Measurements from ENCODE around the gene NACC2. TPM values are rescaled to one million over a fixed set of nuclear protein-coding genes. Genes with fewer than 3 reads are reported as not detected.
"Not testable (repeated sequence)": the region's sequence is repeated elsewhere in the genome, so short reads cannot be mapped to it uniquely, and the experiment has no call there.

NACC2 gene
- total and polyA plus RNA-seq, 2 donors (not counting 1 experiment from before 2014, with no cell fraction given) = 0.34 to 1.9 TPM

GRCh38 chr9:135968083-135968476 lies 127.0 kb downstream of the NACC2 start:
- intact Hi-C loops (cut with micrococcal nuclease) = loop anchor here (10.0 kb wide), 1 partner anchor 277 kb away; the partner anchor contains the start of gene QSOX2

GRCh38 chr9:135966916-135967260 lies 128.2 kb downstream of the NACC2 start:
- H3K4me1 ChIP-seq (ENCODE audit: control insufficient read depth in 2 of 2, insufficient read depth in 2 of 2, low read length in 2 of 2); H3K9me3 Mint-ChIP-seq (ENCODE audit: insufficient read depth); H3K36me3 ChIP-seq (replicated peaks in 1 of 2; ENCODE audit: control extremely low read depth in 1 of 2, control insufficient read depth in 1 of 2, extremely low read depth in 1 of 2, insufficient read depth in 2 of 2, low read length in 1 of 2); H3K9ac ChIP-seq (ENCODE audit: low read length); H3K27ac ChIP-seq (ENCODE audit: low read length in 2 of 2); H3K4me3 ChIP-seq (ENCODE audit: control extremely low read depth in 1 of 5, extremely low read depth in 1 of 5, insufficient read depth in 1 of 5, low read depth in 2 of 5, low read length in 4 of 5); DNase-seq; H2AFZ ChIP-seq (ENCODE audit: insufficient read depth, low read depth, low read length, poor library complexity, severe bottlenecking); POLR2A ChIA-PET; ATAC-seq (ENCODE audit: low read depth); H4K20me1 ChIP-seq (ENCODE audit: control insufficient read depth, insufficient read depth, low read length, poor library complexity, severe bottlenecking); H3K4me2 ChIP-seq (replicated peaks; ENCODE audit: low read depth, low read length, poor library complexity, severe bottlenecking); H3K27ac Mint-ChIP-seq; H3K4me3 Mint-ChIP-seq; H3K79me2 ChIP-seq (ENCODE audit: control insufficient read depth, insufficient read depth, low read length); H3K9me3 ChIP-seq (ENCODE audit: control extremely low read depth in 1 of 3, control insufficient read depth in 2 of 3, insufficient read depth in 1 of 3, low read length in 2 of 3): not testable (repeated sequence)
- WGBS (ENCODE audit: insufficient coverage) = 40% methylated on average over 16 of the region's 16 CpGs
- intact Hi-C loops (cut with micrococcal nuclease) = loop anchor here (1.0 to 10.0 kb wide), 5 partner anchors 152 to 434 kb away; partner anchors contain the start of genes QSOX2 and SNAPC4
- Mint-ChIP-seq H3K27me3 (peaks cover 27% of the 10 kb centered on the region), H3K4me1 (peaks cover 13% of the 10 kb centered on the region)
- CTCF ChIA-PET = interaction anchor here (0.6 to 5.2 kb wide), 14 partner anchors 9 to 1634 kb away, joined by 3 to 124 read pairs (median 4); partner anchors contain the start of genes DNLZ and TMEM250
- H3K27me3 ChIP-seq (replicated peaks in 1 of 4; ENCODE audit: control extremely low read depth in 1 of 4, control insufficient read depth in 3 of 4, insufficient read depth in 4 of 4, low read length in 3 of 4) = peaks cover 0 to 33% (median 0%) of the 10 kb centered on the region in 4 experiments

More at GRCh38 chr9:135968083-135968476, 127.0 kb downstream of the NACC2 start:
- no peak overlapping the region for H2AFZ ChIP-seq (ENCODE audit: insufficient read depth, low read depth, low read length, poor library complexity, severe bottlenecking)
- Mint-ChIP-seq H3K27ac (peak overlapping the region; percentile 74), H3K27me3 (peaks cover 21% of the 10 kb centered on the region), H3K9me3 (ENCODE audit: insufficient read depth) (no peaks in the 10 kb centered on the region), H3K4me3 (no peak overlapping the region), H3K4me1 (peaks cover 7% of the 10 kb centered on the region)
- ChIA-PET CTCF (interaction anchor here (0.7 to 5.2 kb wide), 14 partner anchors 8 to 395 kb away, joined by 3 to 124 read pairs (median 4); partner anchors contain the start of gene DNLZ), POLR2A (no interaction called here)
- 45% methylated on average over 5 of the region's 5 CpGs for WGBS (ENCODE audit: insufficient coverage)
- H3K27me3 ChIP-seq (replicated peaks in 1 of 4; ENCODE audit: control extremely low read depth in 1 of 4, control insufficient read depth in 3 of 4, insufficient read depth in 4 of 4, low read length in 3 of 4) = peaks cover 0 to 36% (median under 1%) of the 10 kb centered on the region in 4 experiments
- no peak overlapping the region for H3K4me2 ChIP-seq (replicated peaks; ENCODE audit: low read depth, low read length, poor library complexity, severe bottlenecking)
- TF ChIP-seq CTCF (IDR thresholded peaks at IDR 0.05) (no peak), EZH2 (IDR thresholded peaks at IDR 0.05; ENCODE audit: borderline replicate concordance, insufficient read depth, low read depth, low read length, poor library complexity, severe bottlenecking) (no peak)
- peaks cover 0 to 8% of the 10 kb centered on the region in 2 donors for H3K4me1 ChIP-seq (ENCODE audit: control insufficient read depth in 2 of 2, insufficient read depth in 2 of 2, low read length in 2 of 2)
- no peak overlapping the region for H3K27ac ChIP-seq (ENCODE audit: low read length in 2 of 2)
- H4K20me1 ChIP-seq (ENCODE audit: control insufficient read depth, insufficient read depth, low read length, poor library complexity, severe bottlenecking) = no peaks in the 10 kb centered on the region
- no peak overlapping the region for H3K4me3 ChIP-seq (ENCODE audit: control extremely low read depth in 1 of 5, extremely low read depth in 1 of 5, insufficient read depth in 1 of 5, low read depth in 2 of 5, low read length in 4 of 5)
- DNase-seq (no peak), ATAC-seq (ENCODE audit: low read depth) (no peak)
- H3K36me3 ChIP-seq (replicated peaks in 1 of 2; ENCODE audit: control extremely low read depth in 1 of 2, control insufficient read depth in 1 of 2, extremely low read depth in 1 of 2, insufficient read depth in 2 of 2, low read length in 1 of 2) = no peaks in the 10 kb centered on the region
- H3K9me3 ChIP-seq (ENCODE audit: control extremely low read depth in 1 of 3, control insufficient read depth in 2 of 3, insufficient read depth in 1 of 3, low read length in 2 of 3) = peaks cover 0 to 3% (median 0%) of the 10 kb centered on the region in 3 donors
- H3K79me2 ChIP-seq (ENCODE audit: control insufficient read depth, insufficient read depth, low read length) = no peaks in the 10 kb centered on the region
- H3K9ac ChIP-seq (ENCODE audit: low read length) = no peak overlapping the region
